ENCODE results near the gene BAIAP2.

- no peak for TF ChIP-seq CTCF (IDR thresholded peaks at IDR 0.05 in 4 of 5, conservative IDR thresholded peaks at IDR 0.05 in 1 of 5)
- TF ChIP-seq POLR2A (IDR thresholded peaks at IDR 0.05), result no peak
Measured at GRCh38 chr17:81150377-81151077, 115.6 kb downstream of the BAIAP2 start.

All from gastrocnemius medialis (tissue), 4 donors.